Lower leg skin (tissue), 4 donors: ENCODE data around the gene FOSB. TPM values are rescaled to one million over a fixed set of nuclear protein-coding genes. Genes with fewer than 3 reads are reported as not detected.
A peak's percentile ranks its signal among the peaks of the same experiment; 100 is the strongest.

Experiments
- DNase-seq, 2 donors: peaks; one replicate each; pipeline ENCODE4 v3.0.0-alpha.2; 2019; ENCODE audit warnings: low spot score in 2 of 2
- H3K4me3 ChIP-seq: fragments of 200-600 bp; sonication (generic); 2 replicates; pipeline ENCODE4 v1.5.1; 2017; ENCODE audit warnings: mild to moderate bottlenecking, low read depth; ENCODE audit not compliant: poor library complexity, severe bottlenecking
- POLR2A ChIP-seq, 2 donors: fragments of 450-650 bp; IDR thresholded peaks; one replicate each; pipeline ENCODE4 v1.6.1; 2016 to 2017; ENCODE audit warnings: antibody characterized with exemption in 2 of 2, mild to moderate bottlenecking in 1 of 2, moderate library complexity in 1 of 2
- WGBS, 2 donors: methylation state at CpG; one replicate each; pipeline ENCODE4 v1.1.5; 2018; 5-methylcytosine and 5-hydroxymethylcytosine counted together
- intact Hi-C: fragments of 100-400 bp; cut with DNase I; formaldehyde crosslinking; loops from one replicate; pipeline ENCODE4 v1.15.0; 2023; ENCODE audit warnings: low total_unique reads
- total RNA-seq, 4 donors: library from RNA; depleted of rRNA; stranded (reverse); fragments of >200 nt; gene quantifications; one replicate each; pipeline ENCODE4 v1.1.0, GENCODE V29; 2016
- TF ChIP-seq, protein P1 (sequence below), 3 donors: fragments of 450-650 bp; IDR thresholded peaks; one replicate each; pipeline ENCODE4 v1.5.1; 2016; ENCODE audit warnings: antibody characterized with exemption in 3 of 3, mild to moderate bottlenecking in 3 of 3, moderate library complexity in 2 of 3

FOSB gene
- total RNA-seq, 4 donors from 2014 or later: 5.9 to 18.2 (median 11.2) TPM

DNA sequence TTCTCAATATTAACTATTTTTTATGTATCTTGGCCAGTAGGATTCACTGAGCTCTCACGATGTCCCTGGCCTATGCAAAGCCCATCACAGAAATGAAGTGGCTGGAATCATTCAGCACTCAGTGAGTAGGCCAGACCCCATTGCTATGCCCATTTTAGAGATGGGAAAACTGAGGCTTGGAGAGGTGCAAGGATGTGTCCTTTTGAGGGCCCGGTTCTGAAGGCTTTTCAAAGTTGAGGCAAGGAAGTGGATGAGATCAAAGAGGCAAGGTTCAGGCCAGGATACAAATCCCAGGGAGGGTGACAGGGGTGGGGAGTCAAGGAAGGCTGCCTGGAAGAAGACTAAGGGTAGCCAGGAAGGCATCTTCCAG is 25.4 kb upstream of the FOSB start:
- WGBS, 2 donors: 92% methylated on average over 2 of the region's 2 CpGs
- H3K4me3 ChIP-seq: no peak overlapping the region
- no peak for TF ChIP-seq POLR2A (IDR thresholded peaks at IDR 0.05)
- TF ChIP-seq, protein P1, sequence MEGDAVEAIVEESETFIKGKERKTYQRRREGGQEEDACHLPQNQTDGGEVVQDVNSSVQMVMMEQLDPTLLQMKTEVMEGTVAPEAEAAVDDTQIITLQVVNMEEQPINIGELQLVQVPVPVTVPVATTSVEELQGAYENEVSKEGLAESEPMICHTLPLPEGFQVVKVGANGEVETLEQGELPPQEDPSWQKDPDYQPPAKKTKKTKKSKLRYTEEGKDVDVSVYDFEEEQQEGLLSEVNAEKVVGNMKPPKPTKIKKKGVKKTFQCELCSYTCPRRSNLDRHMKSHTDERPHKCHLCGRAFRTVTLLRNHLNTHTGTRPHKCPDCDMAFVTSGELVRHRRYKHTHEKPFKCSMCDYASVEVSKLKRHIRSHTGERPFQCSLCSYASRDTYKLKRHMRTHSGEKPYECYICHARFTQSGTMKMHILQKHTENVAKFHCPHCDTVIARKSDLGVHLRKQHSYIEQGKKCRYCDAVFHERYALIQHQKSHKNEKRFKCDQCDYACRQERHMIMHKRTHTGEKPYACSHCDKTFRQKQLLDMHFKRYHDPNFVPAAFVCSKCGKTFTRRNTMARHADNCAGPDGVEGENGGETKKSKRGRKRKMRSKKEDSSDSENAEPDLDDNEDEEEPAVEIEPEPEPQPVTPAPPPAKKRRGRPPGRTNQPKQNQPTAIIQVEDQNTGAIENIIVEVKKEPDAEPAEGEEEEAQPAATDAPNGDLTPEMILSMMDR (IDR thresholded peaks at IDR 0.05): no peak
- intact Hi-C loops: no loop called here
- no peak for DNase-seq

GRCh38 chr19:45442778-45443461 is 24.9 kb upstream of the FOSB start:
- TF ChIP-seq, protein P1 (IDR thresholded peaks at IDR 0.05): no peak
- no peak for TF ChIP-seq POLR2A (IDR thresholded peaks at IDR 0.05)
- intact Hi-C loops: no loop called here
- peak in 1 of 2 donors; percentile 92 for DNase-seq
- WGBS, 2 donors: 12 to 22% methylated on average over 15 of the region's 15 CpGs
- no peak overlapping the region for H3K4me3 ChIP-seq

- intact Hi-C loops: no loop called here
- peak; percentile 95 to 100 for DNase-seq
- TF ChIP-seq, protein P1 (IDR thresholded peaks at IDR 0.05): peak in 1 of 3 donors; percentile 36
- peak in 1 of 2 donors; percentile 4 for TF ChIP-seq POLR2A (IDR thresholded peaks at IDR 0.05)
- H3K4me3 ChIP-seq: peak overlapping the region; percentile 24
- 1% methylated on average over 30 to 39 of the region's 49 CpGs for WGBS, 2 donors
These were observed 24.1 kb upstream of the FOSB start for GRCh38 chr19:45443462-45444317.

DNA sequence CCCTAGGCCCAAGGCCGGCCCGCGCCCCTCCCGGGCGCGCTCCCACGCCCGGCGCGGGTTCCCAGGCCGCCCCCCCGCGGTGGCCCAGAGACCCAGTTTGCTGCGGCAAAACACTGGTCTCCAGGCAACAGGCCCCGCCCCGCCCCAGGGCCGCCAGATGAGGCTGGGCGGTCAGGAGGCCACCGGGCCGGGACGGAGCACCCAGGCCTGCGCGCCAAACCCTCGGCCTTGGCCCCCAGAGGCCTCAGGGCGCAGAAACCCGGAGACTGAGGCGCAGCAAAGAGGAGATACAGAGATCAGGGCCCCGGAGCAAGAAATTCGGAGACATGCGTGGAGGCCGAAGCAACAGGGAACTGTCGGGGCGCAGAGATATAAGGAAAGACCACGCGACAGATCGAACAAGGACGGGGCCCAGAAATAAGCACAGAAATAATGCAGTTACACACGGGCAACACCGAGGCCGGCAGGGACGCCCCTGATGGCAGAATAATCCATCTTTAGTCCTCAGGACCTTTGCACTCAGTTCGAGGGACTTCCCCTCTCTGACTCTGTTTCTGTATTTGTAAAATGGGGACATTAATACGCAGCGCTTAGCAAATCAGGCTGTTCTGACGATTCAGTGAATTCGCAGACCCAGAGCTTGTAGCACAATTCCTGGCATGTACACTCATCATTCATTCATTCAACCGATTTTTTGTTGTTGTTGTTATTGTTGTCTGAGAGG is 23.3 kb upstream of the FOSB start:
- WGBS, 2 donors: 12% methylated on average over 34 to 47 of the region's 47 CpGs
- peak; percentile 90 to 99 for DNase-seq
- intact Hi-C loops: no loop called here
- TF ChIP-seq POLR2A (IDR thresholded peaks at IDR 0.05): no peak
- TF ChIP-seq, protein P1 (IDR thresholded peaks at IDR 0.05): no peak
- no peak overlapping the region for H3K4me3 ChIP-seq

GRCh38 chr19:45445139-45445538 is 22.7 kb upstream of the FOSB start:
- WGBS, 2 donors: 71 to 75% methylated on average over 4 of the region's 4 CpGs

More at GRCh38 chr19:45445139-45445538, 22.7 kb upstream of the FOSB start:
- intact Hi-C loops: no loop called here
- no peak overlapping the region for H3K4me3 ChIP-seq
- no peak for DNase-seq
- TF ChIP-seq, protein P1 (IDR thresholded peaks at IDR 0.05): no peak
- TF ChIP-seq POLR2A (IDR thresholded peaks at IDR 0.05): no peak
